ENCODE measurements around the gene NF1. TPM values are rescaled to one million over a fixed set of nuclear protein-coding genes. Genes with fewer than 3 reads are reported as not detected.

Gene NF1
- total and polyA plus RNA-seq, 2 of the 13 experiments (the other 11 are each of a cell fraction or from before 2014, with no cell fraction given): 21.5 to 26.5 TPM

DNA sequence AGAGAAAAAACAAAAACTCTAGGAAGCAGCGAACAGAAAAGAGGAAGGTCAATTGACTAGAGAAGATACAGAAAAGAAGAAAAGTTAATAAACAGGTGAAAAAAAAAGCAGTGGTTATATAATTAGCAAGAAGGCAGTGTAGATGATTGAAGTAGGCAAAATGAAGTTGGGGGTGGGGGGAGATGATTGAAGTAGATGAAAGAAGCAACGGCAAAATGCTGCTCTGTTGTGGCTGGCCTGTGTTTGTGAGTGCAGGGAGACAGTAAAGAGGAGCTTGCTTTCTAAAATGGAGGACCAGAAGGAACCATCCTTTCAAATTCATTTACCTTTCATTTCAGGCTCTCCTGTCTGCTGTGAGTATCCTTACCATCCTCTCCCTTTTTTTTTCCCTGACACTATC lies 215.5 kb downstream of the NF1 start:
- Histone ChIP-seq H3K79me2 (ENCODE audit: insufficient read depth, low read length) (no peaks in the 10 kb centered on the region), H3K27ac (ENCODE audit: extremely low read length, insufficient read depth, low read length) (no peak overlapping the region), H3K27me3 (ENCODE audit: control insufficient read depth in 1 of 2, insufficient read depth in 2 of 2, low read length in 2 of 2) (no peaks in the 10 kb centered on the region), H3K4me3 (replicated peaks in 1 of 3; ENCODE audit: insufficient read depth in 1 of 3, low read depth in 2 of 3, low read length in 3 of 3) (no peak overlapping the region), H3K9me3 (ENCODE audit: low read length) (no peaks in the 10 kb centered on the region), H3K36me3 (replicated peaks in 1 of 2; ENCODE audit: control insufficient read depth in 1 of 2, insufficient read depth in 2 of 2, low read length in 2 of 2) (no peaks in the 10 kb centered on the region), H3K4me1 (ENCODE audit: insufficient read depth, low read length) (no peaks in the 10 kb centered on the region), H3K4me2 (ENCODE audit: low read depth, low read length) (no peak overlapping the region), H3K9ac (ENCODE audit: insufficient read depth, low read depth, low read length) (no peak overlapping the region), H4K20me1 (ENCODE audit: insufficient read depth, low read length) (no peaks in the 10 kb centered on the region), H2AFZ (ENCODE audit: low read length) (no peak overlapping the region)
- intact Hi-C loops (cut with micrococcal nuclease; ENCODE audit: unreplicated experiment) (no loop called here), in situ Hi-C loops (cut with HindIII; ENCODE audit: extremely low pct_ligation_motif_present, low pct_unique_long_range_greater_than_20kb) (no loop called here)
- ATAC-seq: no peak
- 80% methylated on average over 2 of the region's 2 CpGs for WGBS (ENCODE audit: low lambda C conversion rate)
- TF ChIP-seq, protein P1, sequence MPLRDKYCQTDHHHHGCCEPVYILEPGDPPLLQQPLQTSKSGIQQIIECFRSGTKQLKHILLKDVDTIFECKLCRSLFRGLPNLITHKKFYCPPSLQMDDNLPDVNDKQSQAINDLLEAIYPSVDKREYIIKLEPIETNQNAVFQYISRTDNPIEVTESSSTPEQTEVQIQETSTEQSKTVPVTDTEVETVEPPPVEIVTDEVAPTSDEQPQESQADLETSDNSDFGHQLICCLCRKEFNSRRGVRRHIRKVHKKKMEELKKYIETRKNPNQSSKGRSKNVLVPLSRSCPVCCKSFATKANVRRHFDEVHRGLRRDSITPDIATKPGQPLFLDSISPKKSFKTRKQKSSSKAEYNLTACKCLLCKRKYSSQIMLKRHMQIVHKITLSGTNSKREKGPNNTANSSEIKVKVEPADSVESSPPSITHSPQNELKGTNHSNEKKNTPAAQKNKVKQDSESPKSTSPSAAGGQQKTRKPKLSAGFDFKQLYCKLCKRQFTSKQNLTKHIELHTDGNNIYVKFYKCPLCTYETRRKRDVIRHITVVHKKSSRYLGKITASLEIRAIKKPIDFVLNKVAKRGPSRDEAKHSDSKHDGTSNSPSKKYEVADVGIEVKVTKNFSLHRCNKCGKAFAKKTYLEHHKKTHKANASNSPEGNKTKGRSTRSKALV (CRISPR knock-in tag; IDR thresholded peaks at IDR 0.05): no peak
- no peak for TF ChIP-seq ZNF530 (CRISPR knock-in tag; IDR thresholded peaks at IDR 0.05; ENCODE audit: low read depth)
- TF ChIP-seq, protein P2, sequence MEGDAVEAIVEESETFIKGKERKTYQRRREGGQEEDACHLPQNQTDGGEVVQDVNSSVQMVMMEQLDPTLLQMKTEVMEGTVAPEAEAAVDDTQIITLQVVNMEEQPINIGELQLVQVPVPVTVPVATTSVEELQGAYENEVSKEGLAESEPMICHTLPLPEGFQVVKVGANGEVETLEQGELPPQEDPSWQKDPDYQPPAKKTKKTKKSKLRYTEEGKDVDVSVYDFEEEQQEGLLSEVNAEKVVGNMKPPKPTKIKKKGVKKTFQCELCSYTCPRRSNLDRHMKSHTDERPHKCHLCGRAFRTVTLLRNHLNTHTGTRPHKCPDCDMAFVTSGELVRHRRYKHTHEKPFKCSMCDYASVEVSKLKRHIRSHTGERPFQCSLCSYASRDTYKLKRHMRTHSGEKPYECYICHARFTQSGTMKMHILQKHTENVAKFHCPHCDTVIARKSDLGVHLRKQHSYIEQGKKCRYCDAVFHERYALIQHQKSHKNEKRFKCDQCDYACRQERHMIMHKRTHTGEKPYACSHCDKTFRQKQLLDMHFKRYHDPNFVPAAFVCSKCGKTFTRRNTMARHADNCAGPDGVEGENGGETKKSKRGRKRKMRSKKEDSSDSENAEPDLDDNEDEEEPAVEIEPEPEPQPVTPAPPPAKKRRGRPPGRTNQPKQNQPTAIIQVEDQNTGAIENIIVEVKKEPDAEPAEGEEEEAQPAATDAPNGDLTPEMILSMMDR (CRISPR knock-in tag; IDR thresholded peaks at IDR 0.05): no peak
- no peak for TF ChIP-seq HNRNPLL (IDR thresholded peaks at IDR 0.05; ENCODE audit: low read depth, low read length, poor library complexity, severe bottlenecking)
- TF ChIP-seq ZBTB7A (CRISPR knock-in tag; IDR thresholded peaks at IDR 0.05): no peak
- no peak for TF ChIP-seq HBP1 (CRISPR knock-in tag; IDR thresholded peaks at IDR 0.05; ENCODE audit: low read depth)
- TF ChIP-seq, protein P3, sequence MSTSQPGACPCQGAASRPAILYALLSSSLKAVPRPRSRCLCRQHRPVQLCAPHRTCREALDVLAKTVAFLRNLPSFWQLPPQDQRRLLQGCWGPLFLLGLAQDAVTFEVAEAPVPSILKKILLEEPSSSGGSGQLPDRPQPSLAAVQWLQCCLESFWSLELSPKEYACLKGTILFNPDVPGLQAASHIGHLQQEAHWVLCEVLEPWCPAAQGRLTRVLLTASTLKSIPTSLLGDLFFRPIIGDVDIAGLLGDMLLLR (CRISPR knock-in tag; IDR thresholded peaks at IDR 0.05): no peak
- TF ChIP-seq, protein P4, sequence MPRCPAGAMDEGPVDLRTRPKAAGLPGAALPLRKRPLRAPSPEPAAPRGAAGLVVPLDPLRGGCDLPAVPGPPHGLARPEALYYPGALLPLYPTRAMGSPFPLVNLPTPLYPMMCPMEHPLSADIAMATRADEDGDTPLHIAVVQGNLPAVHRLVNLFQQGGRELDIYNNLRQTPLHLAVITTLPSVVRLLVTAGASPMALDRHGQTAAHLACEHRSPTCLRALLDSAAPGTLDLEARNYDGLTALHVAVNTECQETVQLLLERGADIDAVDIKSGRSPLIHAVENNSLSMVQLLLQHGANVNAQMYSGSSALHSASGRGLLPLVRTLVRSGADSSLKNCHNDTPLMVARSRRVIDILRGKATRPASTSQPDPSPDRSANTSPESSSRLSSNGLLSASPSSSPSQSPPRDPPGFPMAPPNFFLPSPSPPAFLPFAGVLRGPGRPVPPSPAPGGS (CRISPR knock-in tag; IDR thresholded peaks at IDR 0.05): no peak
- no peak for TF ChIP-seq ZNF674 (CRISPR knock-in tag; IDR thresholded peaks at IDR 0.05; ENCODE audit: low read depth)
- no peak for TF ChIP-seq TBP (CRISPR knock-in tag; IDR thresholded peaks at IDR 0.05)
- TF ChIP-seq KMT2B (CRISPR knock-in tag; IDR thresholded peaks at IDR 0.05): no peak
- TF ChIP-seq ZNF354B (CRISPR knock-in tag; IDR thresholded peaks at IDR 0.05): no peak
- no peak for TF ChIP-seq TEAD3 (CRISPR knock-in tag; optimal IDR thresholded peaks at IDR 0.05; ENCODE audit: borderline replicate concordance)
- TF ChIP-seq ZNF792 (CRISPR knock-in tag; IDR thresholded peaks at IDR 0.05): no peak
- TF ChIP-seq TARDBP (CRISPR knock-in tag; IDR thresholded peaks at IDR 0.05): no peak
- no peak for TF ChIP-seq HES4 (CRISPR knock-in tag; IDR thresholded peaks at IDR 0.05; ENCODE audit: borderline replicate concordance)
- no peak for TF ChIP-seq ZNF44 (CRISPR knock-in tag; IDR thresholded peaks at IDR 0.05)
- TF ChIP-seq MTF2 (CRISPR knock-in tag; IDR thresholded peaks at IDR 0.05; ENCODE audit: borderline replicate concordance): no peak
- CTCF ChIA-PET (ENCODE audit: low intra/inter-chr PET ratio, low total read pairs): no interaction called here
- no peak for FAIRE-seq
- POLR2A ChIA-PET: no interaction called here
- no peak for DNase-seq (ENCODE audit: low spot score)
- no TSS peak for BruUV-seq (replicated peaks)
